NCI-H1092 (cell line): Measurements from ENCODE around the gene PDCD4.

Source experiments
- DNase-seq: peaks from one replicate; lab custom pipeline; 2025; lab: John Stamatoyannopoulos, UW

Gene PDCD4

DNA sequence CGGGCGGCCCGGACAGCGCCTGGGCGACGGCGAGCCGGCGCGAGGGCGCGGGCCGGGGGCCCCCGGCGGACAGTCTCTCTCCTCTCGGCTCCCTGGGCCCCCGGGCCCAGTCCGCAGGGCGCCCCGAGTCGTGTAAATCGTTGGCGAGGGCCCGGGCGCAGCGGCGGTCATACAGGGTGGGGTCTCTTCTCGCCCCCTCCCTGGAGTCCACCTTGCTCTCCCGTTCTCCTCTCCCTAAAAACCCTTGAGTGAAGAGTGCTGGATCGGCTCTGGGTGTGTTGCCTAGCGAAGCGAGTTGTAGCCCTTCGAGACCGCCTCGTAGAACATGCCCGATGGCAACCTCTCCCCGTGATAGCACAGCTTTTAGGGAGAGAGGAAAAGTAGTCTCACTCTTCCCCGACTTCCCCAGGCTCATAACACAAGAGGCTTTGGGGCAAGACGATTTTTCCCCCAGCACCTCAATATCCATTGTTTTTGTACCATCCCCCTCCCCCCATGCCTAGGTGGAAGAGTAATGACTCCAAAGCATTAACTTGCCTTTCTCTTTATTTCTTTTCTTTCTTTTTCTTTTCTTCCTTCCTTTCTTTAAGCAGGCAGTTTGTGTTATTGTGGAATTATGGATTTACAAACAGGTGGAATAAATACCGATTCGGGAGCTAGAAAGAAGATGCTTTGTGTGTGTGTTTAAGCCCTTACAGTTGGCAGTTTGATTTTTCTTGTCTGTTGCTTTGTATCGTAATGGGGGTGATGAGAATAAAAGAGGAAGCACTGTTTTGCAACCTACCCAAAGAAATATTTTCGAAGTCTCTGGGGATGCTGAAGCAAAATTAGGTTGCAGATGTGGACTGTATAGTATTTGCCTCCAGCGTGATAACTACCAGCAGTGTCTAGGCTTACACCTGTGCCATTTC, 48.5 kb downstream of the PDCD4 start:
- DNase-seq, result no peak

GRCh38 chr10:110923856-110924493, 52.2 kb downstream of the PDCD4 start:
- no peak for DNase-seq

- no peak for DNase-seq
Observed at GRCh38 chr10:110927461-110927860, 55.7 kb downstream of the PDCD4 start.

GRCh38 chr10:110931769-110932381, 60.1 kb downstream of the PDCD4 start:
- no peak for DNase-seq

GRCh38 chr10:110932505-110933180, 60.9 kb downstream of the PDCD4 start:
- no peak for DNase-seq

- no peak for DNase-seq
Observed at GRCh38 chr10:110936757-110937156, 65.0 kb downstream of the PDCD4 start.

GRCh38 chr10:110939419-110939818, 67.7 kb downstream of the PDCD4 start:
- no peak for DNase-seq

- no peak for DNase-seq
Observed at GRCh38 chr10:110944792-110945396, 73.2 kb downstream of the PDCD4 start.

DNA sequence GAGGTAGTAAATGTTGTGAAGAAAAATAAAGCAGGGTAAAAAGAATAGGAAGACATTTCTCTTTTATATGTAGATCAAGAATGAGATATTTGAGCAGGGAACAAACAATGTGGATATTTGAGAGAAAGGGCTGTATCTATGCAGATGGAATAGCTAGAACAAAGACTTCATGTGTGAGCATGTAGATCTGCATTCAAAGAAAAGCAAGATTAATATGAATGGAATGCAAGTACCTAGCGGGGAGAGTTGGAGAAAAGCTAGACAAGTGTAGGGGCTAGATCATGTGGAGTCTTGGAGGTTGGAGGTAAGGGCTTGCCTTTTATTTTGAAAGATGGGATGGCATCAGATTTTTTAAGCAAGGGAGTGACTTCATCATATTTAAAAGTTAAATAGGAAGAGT, 74.8 kb downstream of the PDCD4 start:
- DNase-seq, result no peak

GRCh38 chr10:110947061-110947595, 75.4 kb downstream of the PDCD4 start:
- DNase-seq, result no peak
